GM12892 (cell line): Measurements from ENCODE around the gene SULF2.

Experiments used
- POLR2A ChIP-seq: IDR thresholded peaks from 2 replicates; pipeline ENCODE4 v1.6.1; 2011; ENCODE audit warnings: low read depth, low read length, control low read depth
- POLR2AphosphoS5 ChIP-seq: IDR thresholded peaks from 2 replicates; pipeline ENCODE4 v1.6.1; 2011; ENCODE audit warnings: low read depth, low read length, control low read depth
- TAF1 ChIP-seq: IDR thresholded peaks from 2 replicates; pipeline ENCODE4 v1.6.1; 2011; ENCODE audit warnings: low read depth, mild to moderate bottlenecking, control low read depth, low read length, borderline replicate concordance

GRCh38 chr20:47659904-47660601, 125.2 kb downstream of the SULF2 start:
- TF ChIP-seq TAF1: no peak
- TF ChIP-seq POLR2A: no peak
- TF ChIP-seq POLR2AphosphoS5: 0 out of 2 replicates have a peak, but pooled peaks have one; percentile 21
